Measurements from ENCODE around the gene RAB33B.

Gene RAB33B

DNA sequence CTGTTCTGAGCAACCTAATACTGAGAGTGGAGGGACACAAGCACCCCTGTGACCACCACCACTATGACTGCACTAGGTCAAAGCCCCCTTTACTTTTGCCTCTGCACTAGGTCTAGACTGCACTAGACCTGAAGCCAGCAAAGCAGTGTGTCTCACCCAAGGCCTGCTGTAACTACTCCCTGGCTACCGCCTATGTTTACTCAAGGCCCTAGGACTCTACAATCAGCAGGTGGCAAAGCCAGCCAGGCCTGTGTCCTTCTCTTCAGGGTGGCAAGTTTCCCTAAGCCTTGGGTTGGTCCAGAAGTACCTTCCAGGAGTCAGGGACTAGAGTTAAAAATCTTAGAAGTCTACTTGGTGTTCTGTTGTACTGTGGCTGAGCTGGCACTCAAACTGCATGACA is 15.9 kb downstream of the RAB33B start:
- TF ChIP-seq TARDBP (IDR thresholded peaks at IDR 0.05) (no peak), SP1 (IDR thresholded peaks at IDR 0.05) (no peak), FOXA1 (IDR thresholded peaks at IDR 0.05) (no peak), SUZ12 (IDR thresholded peaks at IDR 0.05) (no peak), NFRKB (IDR thresholded peaks at IDR 0.05) (no peak), L3MBTL2 (conservative IDR thresholded peaks at IDR 0.05) (no peak), FOXM1 (IDR thresholded peaks at IDR 0.05; ENCODE audit: borderline replicate concordance) (no peak), FOXK2 (IDR thresholded peaks at IDR 0.05) (no peak), ZNF384 (IDR thresholded peaks at IDR 0.05) (no peak), ELF4 (IDR thresholded peaks at IDR 0.05) (no peak), ARNT (IDR thresholded peaks at IDR 0.05) (no peak), HDGF (IDR thresholded peaks at IDR 0.05; ENCODE audit: borderline replicate concordance) (no peak), CTBP1 (IDR thresholded peaks at IDR 0.05; ENCODE audit: borderline replicate concordance) (no peak)
- TF ChIP-seq, protein P1, sequence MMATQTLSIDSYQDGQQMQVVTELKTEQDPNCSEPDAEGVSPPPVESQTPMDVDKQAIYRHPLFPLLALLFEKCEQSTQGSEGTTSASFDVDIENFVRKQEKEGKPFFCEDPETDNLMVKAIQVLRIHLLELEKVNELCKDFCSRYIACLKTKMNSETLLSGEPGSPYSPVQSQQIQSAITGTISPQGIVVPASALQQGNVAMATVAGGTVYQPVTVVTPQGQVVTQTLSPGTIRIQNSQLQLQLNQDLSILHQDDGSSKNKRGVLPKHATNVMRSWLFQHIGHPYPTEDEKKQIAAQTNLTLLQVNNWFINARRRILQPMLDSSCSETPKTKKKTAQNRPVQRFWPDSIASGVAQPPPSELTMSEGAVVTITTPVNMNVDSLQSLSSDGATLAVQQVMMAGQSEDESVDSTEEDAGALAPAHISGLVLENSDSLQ (IDR thresholded peaks at IDR 0.05): no peak
- no peak for DNase-seq (ENCODE audit: extremely low spot score)
- ChIA-PET CTCF (no interaction called here), POLR2A (interaction anchor here (1.2 kb wide), 1 partner anchor 17 kb away, joined by 3 read pairs; no protein-coding TSS in a partner anchor)

DNA sequence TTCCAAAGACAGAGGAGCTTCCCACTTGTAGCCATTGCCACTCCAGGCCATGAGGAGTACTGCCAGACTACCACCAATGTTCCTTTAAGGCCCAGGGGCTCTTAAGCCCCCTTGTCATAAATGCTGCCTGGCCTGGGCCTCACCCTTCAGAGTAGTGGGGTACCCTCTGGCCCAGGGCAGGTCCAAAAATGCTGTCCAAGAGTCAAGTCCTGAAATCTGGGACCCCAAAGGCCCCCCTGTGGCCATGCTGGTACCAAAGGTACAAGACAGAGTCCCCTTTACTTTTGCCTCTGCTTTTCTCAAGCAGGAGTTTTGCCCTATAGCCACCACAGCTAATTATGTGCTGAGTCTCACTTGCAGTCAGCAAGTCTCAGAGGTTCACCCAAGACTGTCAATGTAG is 16.4 kb downstream of the RAB33B start:
- TF ChIP-seq FOXK2 (IDR thresholded peaks at IDR 0.05) (no peak), ZNF384 (IDR thresholded peaks at IDR 0.05) (no peak), FOXM1 (IDR thresholded peaks at IDR 0.05; ENCODE audit: borderline replicate concordance) (no peak), FOXA1 (IDR thresholded peaks at IDR 0.05) (no peak), ARNT (IDR thresholded peaks at IDR 0.05) (no peak), NFRKB (IDR thresholded peaks at IDR 0.05) (no peak), ELF4 (IDR thresholded peaks at IDR 0.05) (no peak), SP1 (IDR thresholded peaks at IDR 0.05) (no peak), LEF1 (IDR thresholded peaks at IDR 0.05; ENCODE audit: borderline replicate concordance) (no peak)
- TF ChIP-seq, protein P1 (IDR thresholded peaks at IDR 0.05): no peak
- ChIA-PET CTCF (no interaction called here), POLR2A (interaction anchor here (1.2 kb wide), 1 partner anchor 17 kb away, joined by 3 read pairs; no protein-coding TSS in a partner anchor)
- no peak for DNase-seq (ENCODE audit: extremely low spot score)

DNA sequence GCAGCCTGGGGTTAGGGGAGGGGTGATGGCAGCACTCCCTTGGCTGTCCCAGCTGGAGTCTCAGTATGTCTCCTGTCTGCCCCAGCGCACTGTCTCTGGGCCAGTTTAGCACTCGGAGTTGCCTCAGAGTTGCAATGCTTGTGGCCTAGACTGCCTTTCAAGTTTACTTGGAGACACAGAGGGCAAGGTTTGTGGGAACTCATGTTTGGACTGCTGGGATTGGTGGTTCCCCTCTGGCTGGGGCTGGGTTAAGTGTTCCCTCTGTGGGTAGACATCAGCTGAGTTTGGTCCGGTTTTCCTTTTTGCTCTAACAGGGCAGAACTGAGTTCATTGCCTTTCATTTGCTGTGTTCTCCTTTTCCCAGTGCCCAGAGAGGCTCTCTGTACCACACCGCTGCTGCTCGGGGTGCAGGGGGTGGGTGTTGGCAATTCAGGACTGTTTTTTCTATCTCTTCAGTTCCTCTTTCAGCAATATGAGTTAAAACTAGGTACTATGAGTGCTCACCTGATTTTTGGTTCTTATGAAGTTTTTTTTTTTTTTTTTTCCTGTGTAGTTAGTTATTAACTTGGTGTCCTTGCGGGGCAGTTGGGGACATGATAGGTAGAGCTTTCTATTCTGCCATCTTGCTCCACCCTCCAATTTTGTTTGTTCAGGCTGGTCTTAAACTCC is 17.2 kb downstream of the RAB33B start:
- ChIA-PET POLR2A (interaction anchor here (0.6 to 1.2 kb wide), 2 partner anchors 18 kb away, joined by 3 read pairs; no protein-coding TSS in a partner anchor), CTCF (interaction anchor here (0.5 to 0.7 kb wide), 2 partner anchors 129 to 179 kb away, joined by 3 read pairs; no protein-coding TSS in a partner anchor)
- DNase-seq (ENCODE audit: extremely low spot score): no peak
- TF ChIP-seq SP1 (IDR thresholded peaks at IDR 0.05) (no peak), ELF4 (IDR thresholded peaks at IDR 0.05) (no peak), FOXA1 (IDR thresholded peaks at IDR 0.05) (no peak), ZNF384 (IDR thresholded peaks at IDR 0.05) (no peak), FOXK2 (IDR thresholded peaks at IDR 0.05) (no peak), HDGF (IDR thresholded peaks at IDR 0.05; ENCODE audit: borderline replicate concordance) (no peak), TARDBP (IDR thresholded peaks at IDR 0.05) (no peak), FOXM1 (IDR thresholded peaks at IDR 0.05; ENCODE audit: borderline replicate concordance) (no peak), NFRKB (IDR thresholded peaks at IDR 0.05) (no peak), L3MBTL2 (conservative IDR thresholded peaks at IDR 0.05) (no peak), CTBP1 (IDR thresholded peaks at IDR 0.05; ENCODE audit: borderline replicate concordance) (no peak)

DNA sequence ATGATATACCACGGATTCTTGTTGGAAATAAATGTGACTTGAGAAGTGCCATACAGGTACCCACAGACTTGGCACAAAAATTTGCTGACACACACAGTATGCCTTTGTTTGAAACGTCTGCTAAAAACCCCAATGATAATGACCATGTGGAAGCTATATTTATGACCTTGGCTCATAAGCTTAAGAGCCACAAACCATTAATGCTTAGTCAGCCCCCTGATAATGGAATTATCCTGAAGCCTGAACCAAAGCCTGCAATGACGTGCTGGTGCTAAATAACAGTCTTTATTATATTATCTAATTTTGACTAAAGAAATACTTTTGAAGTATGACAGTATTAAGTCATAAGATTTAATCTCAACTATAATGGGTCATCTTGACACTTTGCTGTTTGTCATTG is 18.9 kb downstream of the RAB33B start:
- no peak for DNase-seq (ENCODE audit: extremely low spot score)
- TF ChIP-seq, protein P1 (IDR thresholded peaks at IDR 0.05): no peak
- TF ChIP-seq FOXA1 (IDR thresholded peaks at IDR 0.05): no peak
- TF ChIP-seq FOXK2 (IDR thresholded peaks at IDR 0.05): no peak
- no peak for TF ChIP-seq TARDBP (IDR thresholded peaks at IDR 0.05)
- POLR2A ChIA-PET: no interaction called here
- CTCF ChIA-PET: no interaction called here

DNA sequence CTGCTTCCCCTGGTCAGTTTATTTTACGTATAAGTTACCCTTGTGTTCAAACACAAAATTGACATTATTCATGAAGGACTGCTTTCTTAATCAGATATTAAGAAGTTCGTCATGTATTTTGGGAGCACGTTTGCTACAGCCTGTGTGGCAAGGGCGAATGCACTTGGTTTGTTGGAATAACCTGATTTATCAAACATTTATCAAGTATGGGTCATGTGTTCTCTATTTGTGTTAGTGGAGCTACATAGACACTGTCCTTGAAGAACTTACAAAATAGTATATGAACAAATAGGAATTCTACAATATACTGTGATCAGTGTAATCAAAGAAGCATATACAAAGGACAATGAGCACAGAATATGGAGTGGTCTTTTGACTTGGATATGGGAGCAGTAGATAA is 22.4 kb downstream of the RAB33B start:
- TF ChIP-seq, protein P1 (IDR thresholded peaks at IDR 0.05): no peak
- TF ChIP-seq ELF4 (IDR thresholded peaks at IDR 0.05) (no peak), HDGF (IDR thresholded peaks at IDR 0.05; ENCODE audit: borderline replicate concordance) (no peak), BHLHE40 (IDR thresholded peaks at IDR 0.05; ENCODE audit: borderline replicate concordance) (no peak), SUZ12 (IDR thresholded peaks at IDR 0.05) (no peak), SP1 (IDR thresholded peaks at IDR 0.05) (no peak), ARNT (IDR thresholded peaks at IDR 0.05) (no peak), FOXK2 (IDR thresholded peaks at IDR 0.05) (no peak), NFRKB (IDR thresholded peaks at IDR 0.05) (no peak), ZNF384 (IDR thresholded peaks at IDR 0.05) (no peak)
- POLR2A ChIA-PET: interaction anchor here (1.8 kb wide), 1 partner anchor 23 kb away, joined by 9 read pairs; the partner anchor contains the start of gene RAB33B
- CTCF ChIA-PET: interaction anchor here (1.0 kb wide), 2 partner anchors 12 to 21 kb away, joined by 3 to 4 read pairs; no protein-coding TSS in a partner anchor
- no peak for DNase-seq (ENCODE audit: extremely low spot score)

DNA sequence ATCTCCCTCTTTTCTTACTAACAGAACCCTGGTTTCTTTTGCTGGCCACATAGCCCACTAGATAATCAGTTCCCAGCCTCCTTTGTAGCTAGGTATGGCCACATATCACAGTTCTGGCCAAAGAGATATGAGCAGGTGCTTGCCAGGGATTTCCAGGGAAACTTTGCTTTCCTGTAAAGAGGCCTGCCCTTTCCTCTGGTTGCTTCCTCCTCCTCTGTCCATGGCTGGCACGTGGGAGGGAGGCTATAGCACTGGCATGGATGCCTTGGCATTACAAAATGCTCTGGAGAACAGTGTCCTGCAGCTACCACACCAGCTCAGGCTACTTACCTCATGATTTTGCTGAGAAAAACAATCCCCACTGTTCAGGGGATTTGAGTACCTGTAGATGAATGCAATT is 27.5 kb downstream of the RAB33B start:
- TF ChIP-seq FOXA1 (IDR thresholded peaks at IDR 0.05): no peak
- CTCF ChIA-PET: interaction anchor here (0.6 to 1.4 kb wide), 2 partner anchors 28 to 350 kb away, joined by 3 to 7 read pairs; no protein-coding TSS in a partner anchor
- DNase-seq (ENCODE audit: extremely low spot score): no peak
- POLR2A ChIA-PET: no interaction called here

All from HEK293T (cell line).